ENCODE measurements around the gene PSME3IP1.

Gene PSME3IP1

DNA sequence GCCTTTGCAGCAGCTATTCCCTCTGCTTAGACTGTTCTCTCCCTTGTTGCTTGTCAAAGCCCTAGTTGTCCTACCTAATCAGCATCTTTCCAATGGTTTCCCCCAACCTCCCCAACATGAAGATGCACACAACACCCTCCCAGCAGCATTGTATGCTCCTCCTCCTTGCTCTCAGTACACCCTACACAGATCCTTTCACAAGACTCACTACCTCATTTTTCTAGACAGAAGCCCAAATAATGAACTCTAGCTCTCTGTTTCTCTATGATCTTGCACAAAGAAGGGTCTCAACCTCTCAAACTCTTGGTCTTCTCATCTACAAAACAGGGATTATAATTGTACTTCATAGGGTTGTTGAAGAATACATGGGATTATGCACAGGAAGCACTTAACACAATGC, 19.4 kb downstream of the PSME3IP1 start:
- no peak for DNase-seq

DNA sequence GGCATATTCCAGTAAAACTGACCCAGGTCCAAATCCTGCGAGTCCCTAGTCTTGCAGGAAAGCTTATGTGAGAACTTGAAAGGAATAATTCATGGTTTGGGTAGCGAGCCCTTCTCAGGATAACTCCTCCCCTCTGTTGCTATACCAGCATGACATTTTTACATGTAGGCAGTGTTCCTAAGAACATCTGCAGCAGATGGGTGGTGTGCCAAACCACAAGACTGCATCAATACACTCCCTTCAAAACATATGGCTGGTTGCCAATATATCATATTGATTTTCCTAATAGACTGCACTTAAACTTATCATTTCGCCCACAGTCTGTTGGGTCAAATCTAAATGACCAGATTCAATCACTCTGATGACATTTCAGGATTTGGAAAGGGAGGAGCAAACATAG, 19.9 kb downstream of the PSME3IP1 start:
- no peak for DNase-seq

DNA sequence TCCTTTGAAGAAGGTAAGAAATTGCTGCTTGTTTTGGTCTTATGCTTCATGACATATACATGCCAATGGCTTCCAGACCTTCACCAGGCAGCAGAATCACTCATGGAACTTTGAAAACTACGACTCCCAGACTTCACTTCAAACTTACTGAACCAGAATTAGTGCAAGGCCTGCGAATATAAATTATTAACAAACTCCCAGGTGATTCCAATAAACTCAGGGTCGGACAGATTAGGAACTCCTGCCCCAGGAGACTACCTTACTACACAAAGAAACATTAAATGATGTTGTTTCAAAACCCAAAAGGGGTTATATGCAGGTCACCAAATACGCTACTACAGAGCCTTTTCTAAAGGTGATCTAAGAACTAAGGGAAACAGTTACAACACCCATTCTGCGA, 20.4 kb downstream of the PSME3IP1 start:
- no peak for DNase-seq

- no peak for DNase-seq
Observed at GRCh38 chr16:57163842-57164241, 22.0 kb downstream of the PSME3IP1 start.

DNA sequence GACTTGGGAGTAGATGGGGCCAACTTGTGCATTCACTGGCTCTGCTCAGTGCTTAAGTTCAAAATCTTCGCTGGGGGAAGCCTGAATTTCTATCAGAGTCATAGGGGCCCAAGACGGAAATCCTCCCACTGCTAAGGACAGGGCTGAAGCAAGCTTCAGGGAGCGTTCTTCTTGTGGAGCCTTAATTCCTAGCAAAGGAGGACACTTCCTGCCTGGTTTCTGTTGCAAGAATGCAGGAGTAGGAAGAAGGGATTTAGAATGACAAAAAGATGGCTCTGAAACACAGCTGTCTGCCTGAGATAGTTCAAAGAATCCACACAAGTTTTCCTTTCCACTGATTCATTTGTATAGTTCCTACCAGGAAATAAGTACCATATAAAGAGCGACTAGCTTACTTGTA, 26.4 kb downstream of the PSME3IP1 start:
- DNase-seq: no peak

DNA sequence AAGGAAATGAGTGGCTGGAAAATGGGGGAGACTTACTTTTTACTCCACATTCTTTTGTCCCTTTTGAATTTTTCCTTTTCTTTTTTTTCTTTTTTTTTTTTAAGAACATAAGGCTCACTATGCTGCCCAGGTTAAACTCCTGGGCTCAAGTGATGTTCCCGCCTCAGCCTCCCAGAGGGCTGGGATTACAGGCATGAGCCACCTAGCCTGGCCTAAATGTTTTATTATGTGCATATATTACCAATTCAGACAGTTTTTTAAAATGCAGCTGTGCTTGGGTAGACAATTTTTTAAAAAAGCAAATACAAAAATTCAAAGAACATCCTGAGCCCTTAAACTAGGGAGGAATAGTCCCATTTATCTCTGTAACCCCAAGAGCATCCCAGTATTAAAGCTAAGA, 28.3 kb downstream of the PSME3IP1 start:
- no peak for DNase-seq

- no peak for DNase-seq
Observed at GRCh38 chr16:57156351-57156703, 29.5 kb downstream of the PSME3IP1 start.

DNA sequence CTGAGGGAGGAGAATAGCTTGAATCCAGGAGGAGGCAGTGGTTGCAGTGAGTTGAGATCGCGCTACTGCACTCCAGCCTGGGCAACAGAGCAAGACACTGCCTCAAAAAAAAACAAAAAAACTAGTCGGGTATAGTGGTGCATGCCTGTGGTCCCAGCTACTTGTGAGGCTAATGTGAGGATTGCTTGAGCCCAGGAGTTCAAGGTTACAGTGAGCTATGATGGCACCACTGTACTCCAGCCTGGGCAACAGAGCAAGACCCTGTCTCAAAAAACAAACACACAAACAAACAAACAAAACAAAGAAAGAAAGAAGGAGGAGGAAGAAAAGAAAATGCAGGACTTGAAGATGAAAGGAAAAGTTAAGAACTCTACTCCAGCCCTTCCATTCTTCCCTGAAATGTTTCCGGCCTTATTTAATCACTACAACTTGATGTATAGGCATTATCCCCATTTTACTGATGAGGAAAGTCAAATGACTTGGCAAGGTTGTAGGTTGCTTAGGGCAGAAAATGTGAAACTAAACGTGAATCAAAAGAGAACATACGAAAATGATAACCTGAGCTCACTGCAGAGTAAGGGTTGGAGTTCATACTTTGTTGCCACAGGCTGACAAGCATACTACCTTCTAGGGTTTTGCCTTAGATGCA, 30.0 kb downstream of the PSME3IP1 start:
- DNase-seq: no peak

GRCh38 chr16:57153841-57154240, 32.0 kb downstream of the PSME3IP1 start:
- DNase-seq: no peak

DNA sequence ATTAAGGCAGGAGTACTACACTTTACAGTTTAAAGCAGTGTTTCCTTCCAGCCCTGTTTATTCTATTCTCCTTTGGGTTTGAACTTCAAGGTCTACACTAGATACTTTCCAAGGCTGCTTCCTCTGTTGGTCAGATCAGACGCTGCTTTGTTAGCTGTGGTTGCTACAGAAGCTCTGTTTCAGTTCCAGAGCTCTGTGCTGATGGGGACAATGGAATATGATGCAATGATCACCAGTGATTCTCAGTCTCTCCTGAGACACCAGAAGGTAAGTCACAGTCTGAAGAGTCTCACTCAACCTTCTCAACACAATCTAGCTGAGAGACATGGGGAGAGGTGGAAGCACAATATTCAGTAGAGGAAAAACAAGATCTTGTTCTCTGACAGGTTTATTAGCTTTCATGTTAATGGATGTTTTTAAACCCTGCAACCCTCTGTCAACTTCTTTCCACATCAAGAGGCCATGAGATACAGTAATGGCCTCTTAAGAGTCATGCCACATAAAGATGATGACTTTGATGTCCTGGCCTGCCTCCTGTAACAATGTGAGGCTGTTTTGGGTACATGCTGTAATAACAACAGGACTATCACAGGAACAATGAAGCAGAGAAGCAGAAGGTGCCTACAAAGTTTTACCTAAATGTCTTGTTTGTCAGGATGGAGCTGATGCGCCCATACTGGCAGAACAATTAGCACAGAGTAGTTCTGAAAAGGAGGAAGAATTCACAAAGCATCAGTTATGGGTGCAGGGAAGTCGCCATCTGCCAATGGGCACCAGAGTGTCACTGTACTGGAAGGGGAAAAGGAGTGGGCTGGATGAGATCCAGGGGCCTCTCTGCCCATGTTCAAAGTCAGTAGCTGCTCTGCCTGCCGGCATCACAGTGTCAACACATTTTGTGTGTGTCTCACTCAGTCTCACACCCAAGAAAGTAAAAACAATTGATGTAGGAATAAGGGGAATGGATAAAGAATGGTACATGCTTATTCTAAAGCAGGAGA, 33.4 kb downstream of the PSME3IP1 start:
- no peak for DNase-seq

DNA sequence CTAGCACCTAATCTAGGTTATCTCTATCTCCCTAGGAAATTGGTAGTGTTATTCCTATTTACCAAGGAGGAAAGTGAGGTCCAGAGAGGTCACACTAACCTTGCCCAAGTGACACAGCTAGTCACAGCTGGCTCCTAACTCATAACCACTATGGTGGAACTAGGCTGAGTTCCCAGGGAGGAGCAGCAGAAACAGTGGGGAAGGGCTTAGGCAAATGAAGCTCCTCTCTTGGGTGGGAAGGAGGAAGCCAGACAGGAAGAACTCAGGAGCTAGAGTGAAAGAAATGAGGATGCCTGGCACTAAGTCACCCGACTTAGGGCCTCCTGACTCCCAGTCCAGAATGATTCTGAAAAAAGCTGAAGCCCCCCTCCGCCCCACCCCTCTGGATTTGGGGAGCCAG, 34.5 kb downstream of the PSME3IP1 start:
- DNase-seq: no peak

- DNase-seq: no peak
Observed at GRCh38 chr16:57150682-57151330, 35.0 kb downstream of the PSME3IP1 start.

DNA sequence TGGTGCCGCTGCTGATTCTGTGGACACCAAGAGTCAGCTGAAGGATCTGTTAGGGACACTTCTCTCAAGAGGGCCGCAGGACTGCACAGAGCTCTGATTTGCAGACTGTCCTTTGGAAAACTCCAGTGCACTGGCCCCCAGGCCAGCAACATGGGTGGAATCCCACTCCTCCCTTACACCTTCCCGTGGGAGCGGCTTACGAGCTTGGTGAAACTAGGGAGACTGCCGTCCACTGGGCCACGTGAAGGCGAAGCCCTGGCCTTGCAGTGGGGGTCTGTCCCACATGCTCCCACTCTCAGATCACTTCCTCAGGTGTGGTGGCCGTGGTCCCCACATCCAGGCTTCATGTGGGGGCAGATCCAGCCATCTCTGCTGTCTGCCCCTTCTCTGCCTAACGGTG, 36.4 kb downstream of the PSME3IP1 start:
- no peak for DNase-seq

DNA sequence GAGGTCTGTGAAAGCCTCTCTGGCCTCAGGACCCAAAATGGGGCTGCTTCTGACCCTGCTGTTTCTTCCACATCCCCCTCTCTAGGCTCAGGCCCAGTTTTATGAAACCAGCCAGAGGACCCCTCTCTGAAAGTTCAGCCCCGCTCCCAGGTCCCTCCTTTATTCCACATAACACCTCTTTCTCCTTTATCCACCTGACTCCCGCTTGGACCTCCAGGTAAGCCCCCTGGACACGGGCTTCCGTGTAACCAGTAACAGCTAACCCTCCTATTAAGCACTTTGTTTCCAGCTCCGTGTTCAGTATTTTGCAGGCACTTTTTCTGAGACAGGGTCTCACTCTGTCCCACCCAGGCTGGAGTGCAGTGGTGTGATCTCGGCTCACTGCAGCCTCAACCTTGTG, 37.4 kb downstream of the PSME3IP1 start:
- DNase-seq: no peak

GRCh38 chr16:57147381-57148221, 38.2 kb downstream of the PSME3IP1 start:
- peak in 1 of 2 experiments; percentile 4 for DNase-seq

DNA sequence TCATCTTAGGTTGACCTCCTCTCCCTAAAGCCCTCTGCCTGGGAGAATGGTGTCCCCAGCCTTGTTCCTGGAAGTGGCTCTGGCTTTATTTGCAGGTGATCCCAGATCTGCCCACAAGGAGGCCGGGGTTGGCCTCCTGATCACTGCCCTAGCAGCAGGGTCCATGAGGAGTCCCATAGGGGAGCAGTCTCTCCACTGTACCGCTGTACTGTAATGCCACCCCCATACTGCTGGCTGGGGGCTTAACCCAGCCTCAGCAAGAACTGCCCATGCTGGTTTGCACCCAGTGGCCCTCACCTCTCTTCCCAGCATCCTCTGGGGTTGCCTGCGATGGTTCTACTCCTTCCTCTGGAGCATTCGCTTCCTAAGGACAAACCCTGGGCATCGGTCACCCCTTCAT, 39.1 kb downstream of the PSME3IP1 start:
- peak in 1 of 2 experiments; percentile 16 for DNase-seq

DNA sequence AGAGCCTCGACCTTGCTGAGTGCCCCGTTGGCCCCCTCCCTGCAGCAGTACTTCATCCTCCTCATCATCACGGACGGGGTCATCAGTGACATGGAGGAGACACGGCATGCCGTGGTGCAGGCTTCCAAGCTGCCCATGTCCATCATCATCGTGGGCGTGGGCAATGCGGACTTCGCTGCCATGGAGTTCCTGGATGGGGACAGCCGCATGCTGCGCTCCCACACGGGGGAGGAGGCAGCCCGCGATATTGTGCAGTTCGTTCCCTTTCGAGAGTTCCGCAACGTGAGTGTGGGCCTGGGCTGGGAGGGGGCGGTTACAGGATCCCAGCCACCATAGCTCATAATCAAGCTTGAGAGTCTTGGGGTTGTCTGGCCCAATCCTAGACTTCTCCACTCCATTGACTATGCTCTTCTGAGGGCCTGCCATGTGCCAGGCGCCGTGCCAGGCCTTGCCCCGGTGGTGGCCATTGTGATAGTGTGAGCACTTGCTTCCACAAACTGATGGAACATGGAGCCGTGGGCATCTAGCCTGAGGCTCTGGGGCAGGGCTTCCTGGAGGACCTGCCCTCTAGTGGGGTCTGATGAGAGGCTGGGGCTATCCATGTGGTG, 39.7 kb downstream of the PSME3IP1 start:
- DNase-seq: no peak

GRCh38 chr16:57145046-57146021, 40.5 kb downstream of the PSME3IP1 start:
- no peak for DNase-seq

DNA sequence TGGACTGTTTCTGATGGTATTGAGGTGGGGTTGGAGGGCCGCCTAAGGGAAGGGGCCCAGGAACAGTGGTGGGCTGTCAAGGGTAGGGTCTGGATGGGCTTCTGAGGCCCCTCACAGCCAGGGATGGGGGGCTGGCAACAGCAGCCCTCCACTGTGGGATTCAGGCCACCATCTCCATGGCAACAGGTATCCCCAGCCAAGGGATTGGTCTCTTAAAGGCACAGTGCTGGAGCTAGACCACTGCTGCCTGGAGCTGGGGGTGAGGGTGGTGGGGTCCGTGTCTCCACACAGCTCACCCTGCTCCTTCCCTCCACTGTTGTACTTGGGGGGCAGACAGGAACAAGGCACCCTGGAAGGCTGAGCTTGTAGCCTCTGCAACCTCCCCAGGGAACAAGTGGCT, 41.8 kb downstream of the PSME3IP1 start:
- DNase-seq: no peak

- no peak for DNase-seq
Observed at GRCh38 chr16:57143149-57143921, 42.5 kb downstream of the PSME3IP1 start.

Measured in AML-193 (cell line).